ENCODE results near the gene CACNG5.

GRCh38 chr17:66923886-66924285, 89.0 kb downstream of the CACNG5 start:
- TF ChIP-seq, protein P1, sequence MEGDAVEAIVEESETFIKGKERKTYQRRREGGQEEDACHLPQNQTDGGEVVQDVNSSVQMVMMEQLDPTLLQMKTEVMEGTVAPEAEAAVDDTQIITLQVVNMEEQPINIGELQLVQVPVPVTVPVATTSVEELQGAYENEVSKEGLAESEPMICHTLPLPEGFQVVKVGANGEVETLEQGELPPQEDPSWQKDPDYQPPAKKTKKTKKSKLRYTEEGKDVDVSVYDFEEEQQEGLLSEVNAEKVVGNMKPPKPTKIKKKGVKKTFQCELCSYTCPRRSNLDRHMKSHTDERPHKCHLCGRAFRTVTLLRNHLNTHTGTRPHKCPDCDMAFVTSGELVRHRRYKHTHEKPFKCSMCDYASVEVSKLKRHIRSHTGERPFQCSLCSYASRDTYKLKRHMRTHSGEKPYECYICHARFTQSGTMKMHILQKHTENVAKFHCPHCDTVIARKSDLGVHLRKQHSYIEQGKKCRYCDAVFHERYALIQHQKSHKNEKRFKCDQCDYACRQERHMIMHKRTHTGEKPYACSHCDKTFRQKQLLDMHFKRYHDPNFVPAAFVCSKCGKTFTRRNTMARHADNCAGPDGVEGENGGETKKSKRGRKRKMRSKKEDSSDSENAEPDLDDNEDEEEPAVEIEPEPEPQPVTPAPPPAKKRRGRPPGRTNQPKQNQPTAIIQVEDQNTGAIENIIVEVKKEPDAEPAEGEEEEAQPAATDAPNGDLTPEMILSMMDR (conservative IDR thresholded peaks at IDR 0.05; ENCODE audit: low read depth in 2 of 2), result no peak
- TF ChIP-seq EZH2 (IDR thresholded peaks at IDR 0.05; ENCODE audit: low read depth, unreplicated experiment) (no peak), CREB1 (CRISPR knock-in tag; IDR thresholded peaks at IDR 0.05; ENCODE audit: low read depth) (no peak), STAT1 (IDR thresholded peaks at IDR 0.05; ENCODE audit: unreplicated experiment) (no peak), POLR2AphosphoS5 (IDR thresholded peaks at IDR 0.05; ENCODE audit: low read depth) (no peak)
- TF ChIP-seq, protein P2, sequence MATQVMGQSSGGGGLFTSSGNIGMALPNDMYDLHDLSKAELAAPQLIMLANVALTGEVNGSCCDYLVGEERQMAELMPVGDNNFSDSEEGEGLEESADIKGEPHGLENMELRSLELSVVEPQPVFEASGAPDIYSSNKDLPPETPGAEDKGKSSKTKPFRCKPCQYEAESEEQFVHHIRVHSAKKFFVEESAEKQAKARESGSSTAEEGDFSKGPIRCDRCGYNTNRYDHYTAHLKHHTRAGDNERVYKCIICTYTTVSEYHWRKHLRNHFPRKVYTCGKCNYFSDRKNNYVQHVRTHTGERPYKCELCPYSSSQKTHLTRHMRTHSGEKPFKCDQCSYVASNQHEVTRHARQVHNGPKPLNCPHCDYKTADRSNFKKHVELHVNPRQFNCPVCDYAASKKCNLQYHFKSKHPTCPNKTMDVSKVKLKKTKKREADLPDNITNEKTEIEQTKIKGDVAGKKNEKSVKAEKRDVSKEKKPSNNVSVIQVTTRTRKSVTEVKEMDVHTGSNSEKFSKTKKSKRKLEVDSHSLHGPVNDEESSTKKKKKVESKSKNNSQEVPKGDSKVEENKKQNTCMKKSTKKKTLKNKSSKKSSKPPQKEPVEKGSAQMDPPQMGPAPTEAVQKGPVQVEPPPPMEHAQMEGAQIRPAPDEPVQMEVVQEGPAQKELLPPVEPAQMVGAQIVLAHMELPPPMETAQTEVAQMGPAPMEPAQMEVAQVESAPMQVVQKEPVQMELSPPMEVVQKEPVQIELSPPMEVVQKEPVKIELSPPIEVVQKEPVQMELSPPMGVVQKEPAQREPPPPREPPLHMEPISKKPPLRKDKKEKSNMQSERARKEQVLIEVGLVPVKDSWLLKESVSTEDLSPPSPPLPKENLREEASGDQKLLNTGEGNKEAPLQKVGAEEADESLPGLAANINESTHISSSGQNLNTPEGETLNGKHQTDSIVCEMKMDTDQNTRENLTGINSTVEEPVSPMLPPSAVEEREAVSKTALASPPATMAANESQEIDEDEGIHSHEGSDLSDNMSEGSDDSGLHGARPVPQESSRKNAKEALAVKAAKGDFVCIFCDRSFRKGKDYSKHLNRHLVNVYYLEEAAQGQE (IDR thresholded peaks at IDR 0.05; ENCODE audit: unreplicated experiment), result no peak
- TF ChIP-seq, protein P3, sequence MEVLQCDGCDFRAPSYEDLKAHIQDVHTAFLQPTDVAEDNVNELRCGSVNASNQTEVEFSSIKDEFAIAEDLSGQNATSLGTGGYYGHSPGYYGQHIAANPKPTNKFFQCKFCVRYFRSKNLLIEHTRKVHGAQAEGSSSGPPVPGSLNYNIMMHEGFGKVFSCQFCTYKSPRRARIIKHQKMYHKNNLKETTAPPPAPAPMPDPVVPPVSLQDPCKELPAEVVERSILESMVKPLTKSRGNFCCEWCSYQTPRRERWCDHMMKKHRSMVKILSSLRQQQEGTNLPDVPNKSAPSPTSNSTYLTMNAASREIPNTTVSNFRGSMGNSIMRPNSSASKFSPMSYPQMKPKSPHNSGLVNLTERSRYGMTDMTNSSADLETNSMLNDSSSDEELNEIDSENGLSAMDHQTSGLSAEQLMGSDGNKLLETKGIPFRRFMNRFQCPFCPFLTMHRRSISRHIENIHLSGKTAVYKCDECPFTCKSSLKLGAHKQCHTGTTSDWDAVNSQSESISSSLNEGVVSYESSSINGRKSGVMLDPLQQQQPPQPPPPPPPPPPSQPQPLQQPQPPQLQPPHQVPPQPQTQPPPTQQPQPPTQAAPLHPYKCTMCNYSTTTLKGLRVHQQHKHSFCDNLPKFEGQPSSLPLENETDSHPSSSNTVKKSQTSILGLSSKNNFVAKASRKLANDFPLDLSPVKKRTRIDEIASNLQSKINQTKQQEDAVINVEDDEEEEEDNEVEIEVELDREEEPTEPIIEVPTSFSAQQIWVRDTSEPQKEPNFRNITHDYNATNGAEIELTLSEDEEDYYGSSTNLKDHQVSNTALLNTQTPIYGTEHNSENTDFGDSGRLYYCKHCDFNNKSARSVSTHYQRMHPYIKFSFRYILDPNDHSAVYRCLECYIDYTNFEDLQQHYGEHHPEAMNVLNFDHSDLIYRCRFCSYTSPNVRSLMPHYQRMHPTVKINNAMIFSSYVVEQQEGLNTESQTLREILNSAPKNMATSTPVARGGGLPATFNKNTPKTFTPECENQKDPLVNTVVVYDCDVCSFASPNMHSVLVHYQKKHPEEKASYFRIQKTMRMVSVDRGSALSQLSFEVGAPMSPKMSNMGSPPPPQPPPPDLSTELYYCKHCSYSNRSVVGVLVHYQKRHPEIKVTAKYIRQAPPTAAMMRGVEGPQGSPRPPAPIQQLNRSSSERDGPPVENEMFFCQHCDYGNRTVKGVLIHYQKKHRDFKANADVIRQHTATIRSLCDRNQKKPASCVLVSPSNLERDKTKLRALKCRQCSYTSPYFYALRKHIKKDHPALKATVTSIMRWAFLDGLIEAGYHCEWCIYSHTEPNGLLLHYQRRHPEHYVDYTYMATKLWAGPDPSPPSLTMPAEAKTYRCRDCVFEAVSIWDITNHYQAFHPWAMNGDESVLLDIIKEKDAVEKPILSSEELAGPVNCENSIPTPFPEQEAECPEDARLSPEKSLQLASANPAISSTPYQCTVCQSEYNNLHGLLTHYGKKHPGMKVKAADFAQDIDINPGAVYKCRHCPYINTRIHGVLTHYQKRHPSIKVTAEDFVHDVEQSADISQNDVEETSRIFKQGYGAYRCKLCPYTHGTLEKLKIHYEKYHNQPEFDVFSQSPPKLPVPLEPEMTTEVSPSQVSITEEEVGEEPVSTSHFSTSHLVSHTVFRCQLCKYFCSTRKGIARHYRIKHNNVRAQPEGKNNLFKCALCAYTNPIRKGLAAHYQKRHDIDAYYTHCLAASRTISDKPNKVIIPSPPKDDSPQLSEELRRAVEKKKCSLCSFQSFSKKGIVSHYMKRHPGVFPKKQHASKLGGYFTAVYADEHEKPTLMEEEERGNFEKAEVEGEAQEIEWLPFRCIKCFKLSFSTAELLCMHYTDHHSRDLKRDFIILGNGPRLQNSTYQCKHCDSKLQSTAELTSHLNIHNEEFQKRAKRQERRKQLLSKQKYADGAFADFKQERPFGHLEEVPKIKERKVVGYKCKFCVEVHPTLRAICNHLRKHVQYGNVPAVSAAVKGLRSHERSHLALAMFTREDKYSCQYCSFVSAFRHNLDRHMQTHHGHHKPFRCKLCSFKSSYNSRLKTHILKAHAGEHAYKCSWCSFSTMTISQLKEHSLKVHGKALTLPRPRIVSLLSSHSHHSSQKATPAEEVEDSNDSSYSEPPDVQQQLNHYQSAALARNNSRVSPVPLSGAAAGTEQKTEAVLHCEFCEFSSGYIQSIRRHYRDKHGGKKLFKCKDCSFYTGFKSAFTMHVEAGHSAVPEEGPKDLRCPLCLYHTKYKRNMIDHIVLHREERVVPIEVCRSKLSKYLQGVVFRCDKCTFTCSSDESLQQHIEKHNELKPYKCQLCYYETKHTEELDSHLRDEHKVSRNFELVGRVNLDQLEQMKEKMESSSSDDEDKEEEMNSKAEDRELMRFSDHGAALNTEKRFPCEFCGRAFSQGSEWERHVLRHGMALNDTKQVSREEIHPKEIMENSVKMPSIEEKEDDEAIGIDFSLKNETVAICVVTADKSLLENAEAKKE (CRISPR knock-in tag; IDR thresholded peaks at IDR 0.05), result no peak

All from GM23338 (cell line).